ENCODE results near the gene TPP2.

DNA sequence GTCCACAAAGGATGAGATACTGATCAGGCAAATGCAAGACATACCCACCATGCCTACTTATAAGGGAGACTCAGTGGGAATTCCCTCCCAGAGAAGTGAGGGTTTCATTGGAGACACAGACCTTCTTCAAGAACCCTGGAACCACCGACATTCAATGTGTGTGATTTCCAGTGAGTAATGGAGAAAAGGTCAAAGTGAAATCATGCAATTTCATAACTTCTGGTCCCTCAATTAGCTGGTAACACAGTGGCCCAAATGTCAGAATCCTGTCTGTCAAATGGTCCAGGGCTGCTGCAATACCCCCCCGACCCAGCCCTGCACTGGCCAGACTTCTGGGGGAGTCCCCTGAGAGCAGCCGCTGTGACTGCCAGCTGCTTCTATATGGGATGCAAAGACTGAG, 102.7 kb downstream of the TPP2 start:
- TF ChIP-seq, protein P1, sequence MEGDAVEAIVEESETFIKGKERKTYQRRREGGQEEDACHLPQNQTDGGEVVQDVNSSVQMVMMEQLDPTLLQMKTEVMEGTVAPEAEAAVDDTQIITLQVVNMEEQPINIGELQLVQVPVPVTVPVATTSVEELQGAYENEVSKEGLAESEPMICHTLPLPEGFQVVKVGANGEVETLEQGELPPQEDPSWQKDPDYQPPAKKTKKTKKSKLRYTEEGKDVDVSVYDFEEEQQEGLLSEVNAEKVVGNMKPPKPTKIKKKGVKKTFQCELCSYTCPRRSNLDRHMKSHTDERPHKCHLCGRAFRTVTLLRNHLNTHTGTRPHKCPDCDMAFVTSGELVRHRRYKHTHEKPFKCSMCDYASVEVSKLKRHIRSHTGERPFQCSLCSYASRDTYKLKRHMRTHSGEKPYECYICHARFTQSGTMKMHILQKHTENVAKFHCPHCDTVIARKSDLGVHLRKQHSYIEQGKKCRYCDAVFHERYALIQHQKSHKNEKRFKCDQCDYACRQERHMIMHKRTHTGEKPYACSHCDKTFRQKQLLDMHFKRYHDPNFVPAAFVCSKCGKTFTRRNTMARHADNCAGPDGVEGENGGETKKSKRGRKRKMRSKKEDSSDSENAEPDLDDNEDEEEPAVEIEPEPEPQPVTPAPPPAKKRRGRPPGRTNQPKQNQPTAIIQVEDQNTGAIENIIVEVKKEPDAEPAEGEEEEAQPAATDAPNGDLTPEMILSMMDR (conservative IDR thresholded peaks at IDR 0.05): no peak
- TF ChIP-seq ZFX (IDR thresholded peaks at IDR 0.05): no peak
